ENCODE measurements around the gene PIF1. TPM values are rescaled to one million over a fixed set of nuclear protein-coding genes. Genes with fewer than 3 reads are reported as not detected.

PIF1 gene
- polyA plus RNA-seq, 1 donor from 2014 or later: 0.78 TPM

DNA sequence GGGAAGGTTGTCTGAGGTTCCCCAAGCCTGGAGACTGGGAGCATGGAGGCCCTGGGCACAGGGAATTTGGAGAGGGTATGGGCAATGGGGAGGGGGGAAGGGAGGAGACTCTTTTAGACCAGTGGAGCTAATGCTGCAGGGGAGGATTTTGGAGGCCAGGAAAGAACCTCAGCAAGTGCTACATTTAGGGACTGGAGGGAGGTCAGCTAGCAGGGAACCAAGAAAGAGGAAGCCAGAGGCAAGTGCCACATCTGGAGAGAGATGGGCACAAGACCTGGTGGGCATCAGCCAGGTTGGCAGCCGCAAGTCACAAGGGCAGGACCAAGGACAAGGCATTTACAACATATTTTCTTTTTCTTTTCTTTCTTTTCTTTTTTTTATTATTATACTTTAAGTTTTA, 37.0 kb upstream of the PIF1 start:
- no peaks in the 10 kb centered on the region for H3K79me2 ChIP-seq (replicated peaks; ENCODE audit: insufficient read depth, low read length)
- H4K20me1 ChIP-seq (ENCODE audit: insufficient read depth): no peaks in the 10 kb centered on the region
- no peak for TF ChIP-seq MXI1 (conservative IDR thresholded peaks at IDR 0.05; ENCODE audit: poor library complexity, severe bottlenecking)
- TF ChIP-seq, protein P1, sequence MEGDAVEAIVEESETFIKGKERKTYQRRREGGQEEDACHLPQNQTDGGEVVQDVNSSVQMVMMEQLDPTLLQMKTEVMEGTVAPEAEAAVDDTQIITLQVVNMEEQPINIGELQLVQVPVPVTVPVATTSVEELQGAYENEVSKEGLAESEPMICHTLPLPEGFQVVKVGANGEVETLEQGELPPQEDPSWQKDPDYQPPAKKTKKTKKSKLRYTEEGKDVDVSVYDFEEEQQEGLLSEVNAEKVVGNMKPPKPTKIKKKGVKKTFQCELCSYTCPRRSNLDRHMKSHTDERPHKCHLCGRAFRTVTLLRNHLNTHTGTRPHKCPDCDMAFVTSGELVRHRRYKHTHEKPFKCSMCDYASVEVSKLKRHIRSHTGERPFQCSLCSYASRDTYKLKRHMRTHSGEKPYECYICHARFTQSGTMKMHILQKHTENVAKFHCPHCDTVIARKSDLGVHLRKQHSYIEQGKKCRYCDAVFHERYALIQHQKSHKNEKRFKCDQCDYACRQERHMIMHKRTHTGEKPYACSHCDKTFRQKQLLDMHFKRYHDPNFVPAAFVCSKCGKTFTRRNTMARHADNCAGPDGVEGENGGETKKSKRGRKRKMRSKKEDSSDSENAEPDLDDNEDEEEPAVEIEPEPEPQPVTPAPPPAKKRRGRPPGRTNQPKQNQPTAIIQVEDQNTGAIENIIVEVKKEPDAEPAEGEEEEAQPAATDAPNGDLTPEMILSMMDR (IDR thresholded peaks at IDR 0.05; ENCODE audit: poor library complexity, severe bottlenecking): no peak
- no peak for TF ChIP-seq EP300 (conservative IDR thresholded peaks at IDR 0.05; ENCODE audit: poor library complexity, severe bottlenecking)
- TF ChIP-seq, protein P2, sequence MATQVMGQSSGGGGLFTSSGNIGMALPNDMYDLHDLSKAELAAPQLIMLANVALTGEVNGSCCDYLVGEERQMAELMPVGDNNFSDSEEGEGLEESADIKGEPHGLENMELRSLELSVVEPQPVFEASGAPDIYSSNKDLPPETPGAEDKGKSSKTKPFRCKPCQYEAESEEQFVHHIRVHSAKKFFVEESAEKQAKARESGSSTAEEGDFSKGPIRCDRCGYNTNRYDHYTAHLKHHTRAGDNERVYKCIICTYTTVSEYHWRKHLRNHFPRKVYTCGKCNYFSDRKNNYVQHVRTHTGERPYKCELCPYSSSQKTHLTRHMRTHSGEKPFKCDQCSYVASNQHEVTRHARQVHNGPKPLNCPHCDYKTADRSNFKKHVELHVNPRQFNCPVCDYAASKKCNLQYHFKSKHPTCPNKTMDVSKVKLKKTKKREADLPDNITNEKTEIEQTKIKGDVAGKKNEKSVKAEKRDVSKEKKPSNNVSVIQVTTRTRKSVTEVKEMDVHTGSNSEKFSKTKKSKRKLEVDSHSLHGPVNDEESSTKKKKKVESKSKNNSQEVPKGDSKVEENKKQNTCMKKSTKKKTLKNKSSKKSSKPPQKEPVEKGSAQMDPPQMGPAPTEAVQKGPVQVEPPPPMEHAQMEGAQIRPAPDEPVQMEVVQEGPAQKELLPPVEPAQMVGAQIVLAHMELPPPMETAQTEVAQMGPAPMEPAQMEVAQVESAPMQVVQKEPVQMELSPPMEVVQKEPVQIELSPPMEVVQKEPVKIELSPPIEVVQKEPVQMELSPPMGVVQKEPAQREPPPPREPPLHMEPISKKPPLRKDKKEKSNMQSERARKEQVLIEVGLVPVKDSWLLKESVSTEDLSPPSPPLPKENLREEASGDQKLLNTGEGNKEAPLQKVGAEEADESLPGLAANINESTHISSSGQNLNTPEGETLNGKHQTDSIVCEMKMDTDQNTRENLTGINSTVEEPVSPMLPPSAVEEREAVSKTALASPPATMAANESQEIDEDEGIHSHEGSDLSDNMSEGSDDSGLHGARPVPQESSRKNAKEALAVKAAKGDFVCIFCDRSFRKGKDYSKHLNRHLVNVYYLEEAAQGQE (IDR thresholded peaks at IDR 0.05; ENCODE audit: borderline replicate concordance): no peak
- TF ChIP-seq SMC3 (conservative IDR thresholded peaks at IDR 0.05; ENCODE audit: poor library complexity): no peak
- no peak for TF ChIP-seq RAD21 (conservative IDR thresholded peaks at IDR 0.05)
- TF ChIP-seq EZH2 (IDR thresholded peaks at IDR 0.05; ENCODE audit: borderline replicate concordance, insufficient read depth, low read length, poor library complexity, severe bottlenecking): no peak
- no peak overlapping the region for H3K27ac ChIP-seq (ENCODE audit: low read length)
- no peaks in the 10 kb centered on the region for H3K36me3 ChIP-seq (ENCODE audit: insufficient read depth, low read length)
- H3K9me2 ChIP-seq (ENCODE audit: insufficient read depth, low read length): no peaks in the 10 kb centered on the region
- no peak overlapping the region for H3K9ac ChIP-seq (ENCODE audit: low read length)
- no peak overlapping the region for H3K4me2 ChIP-seq (ENCODE audit: low read length)
- no peaks in the 10 kb centered on the region for H3F3A ChIP-seq (ENCODE audit: insufficient read depth, low read length, poor library complexity, severe bottlenecking)
- no peaks in the 10 kb centered on the region for H3K27me3 ChIP-seq (ENCODE audit: insufficient read depth, low read depth, low read length)
- no peak overlapping the region for H2AFZ ChIP-seq (ENCODE audit: low read depth, low read length)
- H3K9me3 ChIP-seq (ENCODE audit: low read length): no peaks in the 10 kb centered on the region
- H3K4me3 ChIP-seq (ENCODE audit: low read length): no peak overlapping the region

DNA sequence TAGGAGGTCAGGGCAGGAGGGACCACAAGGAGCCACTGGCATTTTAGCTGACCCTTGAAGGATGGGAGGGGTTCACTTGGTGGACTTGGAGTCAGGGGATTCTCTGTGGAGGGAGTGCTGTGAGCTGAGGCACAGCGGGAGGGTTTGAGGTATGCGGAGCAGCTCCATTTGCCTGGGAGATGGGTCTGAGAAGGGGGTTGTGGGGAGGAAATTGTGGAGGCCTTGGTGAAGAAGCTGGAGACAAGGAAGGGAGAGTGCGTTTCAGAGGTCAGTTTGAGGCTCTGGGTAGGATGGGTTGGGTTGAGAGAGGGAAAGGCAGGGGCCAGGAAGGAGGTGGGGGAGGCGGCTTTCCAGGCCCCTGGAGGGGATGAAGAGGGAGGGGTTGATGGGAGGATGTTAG, 36.5 kb upstream of the PIF1 start:
- no peaks in the 10 kb centered on the region for H3K9me2 ChIP-seq (ENCODE audit: insufficient read depth, low read length)
- no peaks in the 10 kb centered on the region for H3F3A ChIP-seq (ENCODE audit: insufficient read depth, low read length, poor library complexity, severe bottlenecking)
- no peaks in the 10 kb centered on the region for H4K20me1 ChIP-seq (ENCODE audit: insufficient read depth)
- no peak overlapping the region for H2AFZ ChIP-seq (ENCODE audit: low read depth, low read length)
- no peak overlapping the region for H3K9ac ChIP-seq (ENCODE audit: low read length)
- no peaks in the 10 kb centered on the region for H3K79me2 ChIP-seq (replicated peaks; ENCODE audit: insufficient read depth, low read length)
- no peak overlapping the region for H3K4me3 ChIP-seq (ENCODE audit: low read length)
- no peaks in the 10 kb centered on the region for H3K36me3 ChIP-seq (ENCODE audit: insufficient read depth, low read length)
- H3K27me3 ChIP-seq (ENCODE audit: insufficient read depth, low read depth, low read length): no peaks in the 10 kb centered on the region
- TF ChIP-seq, protein P2 (IDR thresholded peaks at IDR 0.05; ENCODE audit: borderline replicate concordance): no peak
- TF ChIP-seq POLR2AphosphoS5 (IDR thresholded peaks at IDR 0.05) (no peak), EZH2 (IDR thresholded peaks at IDR 0.05; ENCODE audit: borderline replicate concordance, insufficient read depth, low read length, poor library complexity, severe bottlenecking) (no peak), RAD21 (conservative IDR thresholded peaks at IDR 0.05) (no peak), MXI1 (conservative IDR thresholded peaks at IDR 0.05; ENCODE audit: poor library complexity, severe bottlenecking) (no peak), EP300 (conservative IDR thresholded peaks at IDR 0.05; ENCODE audit: poor library complexity, severe bottlenecking) (no peak), TAF1 (IDR thresholded peaks at IDR 0.05; ENCODE audit: low read depth) (no peak), SMC3 (conservative IDR thresholded peaks at IDR 0.05; ENCODE audit: poor library complexity) (no peak)
- TF ChIP-seq, protein P1 (IDR thresholded peaks at IDR 0.05; ENCODE audit: poor library complexity, severe bottlenecking): no peak
- H3K9me3 ChIP-seq (ENCODE audit: low read length): no peaks in the 10 kb centered on the region
- no peak overlapping the region for H3K4me2 ChIP-seq (ENCODE audit: low read length)
- H3K27ac ChIP-seq (ENCODE audit: low read length): no peak overlapping the region

All from neural cell (in vitro differentiated cells).